Neural cell (in vitro differentiated cells): ENCODE results near the gene RNF103.

Source experiments
- EP300 ChIP-seq: fragments of 450-650 bp; conservative IDR thresholded peaks from 2 replicates; pipeline ENCODE4 v1.6.1; 2014; ENCODE audit warnings: antibody characterized with exemption, mild to moderate bottlenecking, moderate library complexity; ENCODE audit not compliant: poor library complexity, severe bottlenecking
- EZH2 ChIP-seq: fragments of 200-600, 300-800 bp; shearing (Covaris generic), sonication (generic); IDR thresholded peaks from 2 replicates; pipeline ENCODE4 v1.6.1; 2014; ENCODE audit warnings: antibody characterized with exemption, low read length, borderline replicate concordance, mild to moderate bottlenecking; ENCODE audit not compliant: insufficient read depth, poor library complexity, severe bottlenecking
- MXI1 ChIP-seq: fragments of 450-650 bp; conservative IDR thresholded peaks from 2 replicates; pipeline ENCODE4 v1.6.1; 2014; ENCODE audit warnings: antibody characterized with exemption, mild to moderate bottlenecking; ENCODE audit not compliant: poor library complexity, severe bottlenecking
- POLR2AphosphoS5 ChIP-seq: IDR thresholded peaks from 2 replicates; pipeline ENCODE4 v1.6.1; 2012
- SMC3 ChIP-seq: fragments of 450-650 bp; conservative IDR thresholded peaks from 2 replicates; pipeline ENCODE4 v1.6.1; 2014; ENCODE audit warnings: antibody characterized with exemption, mild to moderate bottlenecking, moderate library complexity; ENCODE audit not compliant: poor library complexity
- TAF1 ChIP-seq: IDR thresholded peaks from 2 replicates; pipeline ENCODE4 v1.6.1; 2012; ENCODE audit warnings: low read depth
- TF ChIP-seq, protein P1 (sequence below): fragments of 450-650 bp; IDR thresholded peaks from 2 replicates; pipeline ENCODE4 v1.5.1; 2014; ENCODE audit warnings: antibody characterized with exemption, mild to moderate bottlenecking, moderate library complexity; ENCODE audit not compliant: poor library complexity, severe bottlenecking
- TF ChIP-seq, protein P2 (sequence below): IDR thresholded peaks from 2 replicates; pipeline ENCODE4 v1.6.1; 2012; ENCODE audit warnings: borderline replicate concordance

GRCh38 chr2:86621280-86621943 is 2.3 kb downstream of the RNF103 start:
- TF ChIP-seq TAF1 (no peak), POLR2AphosphoS5 (no peak), EZH2 (no peak), MXI1 (no peak), SMC3 (no peak), EP300 (no peak)
- TF ChIP-seq, protein P1, sequence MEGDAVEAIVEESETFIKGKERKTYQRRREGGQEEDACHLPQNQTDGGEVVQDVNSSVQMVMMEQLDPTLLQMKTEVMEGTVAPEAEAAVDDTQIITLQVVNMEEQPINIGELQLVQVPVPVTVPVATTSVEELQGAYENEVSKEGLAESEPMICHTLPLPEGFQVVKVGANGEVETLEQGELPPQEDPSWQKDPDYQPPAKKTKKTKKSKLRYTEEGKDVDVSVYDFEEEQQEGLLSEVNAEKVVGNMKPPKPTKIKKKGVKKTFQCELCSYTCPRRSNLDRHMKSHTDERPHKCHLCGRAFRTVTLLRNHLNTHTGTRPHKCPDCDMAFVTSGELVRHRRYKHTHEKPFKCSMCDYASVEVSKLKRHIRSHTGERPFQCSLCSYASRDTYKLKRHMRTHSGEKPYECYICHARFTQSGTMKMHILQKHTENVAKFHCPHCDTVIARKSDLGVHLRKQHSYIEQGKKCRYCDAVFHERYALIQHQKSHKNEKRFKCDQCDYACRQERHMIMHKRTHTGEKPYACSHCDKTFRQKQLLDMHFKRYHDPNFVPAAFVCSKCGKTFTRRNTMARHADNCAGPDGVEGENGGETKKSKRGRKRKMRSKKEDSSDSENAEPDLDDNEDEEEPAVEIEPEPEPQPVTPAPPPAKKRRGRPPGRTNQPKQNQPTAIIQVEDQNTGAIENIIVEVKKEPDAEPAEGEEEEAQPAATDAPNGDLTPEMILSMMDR = no peak
- TF ChIP-seq, protein P2, sequence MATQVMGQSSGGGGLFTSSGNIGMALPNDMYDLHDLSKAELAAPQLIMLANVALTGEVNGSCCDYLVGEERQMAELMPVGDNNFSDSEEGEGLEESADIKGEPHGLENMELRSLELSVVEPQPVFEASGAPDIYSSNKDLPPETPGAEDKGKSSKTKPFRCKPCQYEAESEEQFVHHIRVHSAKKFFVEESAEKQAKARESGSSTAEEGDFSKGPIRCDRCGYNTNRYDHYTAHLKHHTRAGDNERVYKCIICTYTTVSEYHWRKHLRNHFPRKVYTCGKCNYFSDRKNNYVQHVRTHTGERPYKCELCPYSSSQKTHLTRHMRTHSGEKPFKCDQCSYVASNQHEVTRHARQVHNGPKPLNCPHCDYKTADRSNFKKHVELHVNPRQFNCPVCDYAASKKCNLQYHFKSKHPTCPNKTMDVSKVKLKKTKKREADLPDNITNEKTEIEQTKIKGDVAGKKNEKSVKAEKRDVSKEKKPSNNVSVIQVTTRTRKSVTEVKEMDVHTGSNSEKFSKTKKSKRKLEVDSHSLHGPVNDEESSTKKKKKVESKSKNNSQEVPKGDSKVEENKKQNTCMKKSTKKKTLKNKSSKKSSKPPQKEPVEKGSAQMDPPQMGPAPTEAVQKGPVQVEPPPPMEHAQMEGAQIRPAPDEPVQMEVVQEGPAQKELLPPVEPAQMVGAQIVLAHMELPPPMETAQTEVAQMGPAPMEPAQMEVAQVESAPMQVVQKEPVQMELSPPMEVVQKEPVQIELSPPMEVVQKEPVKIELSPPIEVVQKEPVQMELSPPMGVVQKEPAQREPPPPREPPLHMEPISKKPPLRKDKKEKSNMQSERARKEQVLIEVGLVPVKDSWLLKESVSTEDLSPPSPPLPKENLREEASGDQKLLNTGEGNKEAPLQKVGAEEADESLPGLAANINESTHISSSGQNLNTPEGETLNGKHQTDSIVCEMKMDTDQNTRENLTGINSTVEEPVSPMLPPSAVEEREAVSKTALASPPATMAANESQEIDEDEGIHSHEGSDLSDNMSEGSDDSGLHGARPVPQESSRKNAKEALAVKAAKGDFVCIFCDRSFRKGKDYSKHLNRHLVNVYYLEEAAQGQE = no peak
